H1 (cell line): Measurements from ENCODE around the gene IGF1. TPM values are rescaled to one million over a fixed set of nuclear protein-coding genes. Genes with fewer than 3 reads are reported as not detected.

Experiments used
- BACH1 ChIP-seq: IDR thresholded peaks from 2 replicates; pipeline ENCODE4 v1.6.1; 2012; ENCODE audit warnings: low read length, improper control_type of control experiment
- CBX5 ChIP-seq: fragments of 300-800, 300-1000 bp; sonication (generic); IDR thresholded peaks from 2 replicates; pipeline ENCODE4 v1.7.1; 2016; ENCODE audit warnings: antibody characterized with exemption, low read length, low read depth
- CHD7 ChIP-seq: fragments of 300-600 bp; sonication (generic); IDR thresholded peaks from 2 replicates; pipeline ENCODE4 v1.7.1; 2012; ENCODE audit warnings: low read length, moderate library complexity, mild to moderate bottlenecking, inconsistent platforms; ENCODE audit not compliant: insufficient replicate concordance
- HDAC6 ChIP-seq: IDR thresholded peaks from one replicate; pipeline ENCODE4 v1.7.1; 2012; ENCODE audit warnings: low read depth, mild to moderate bottlenecking, inconsistent platforms, low read length, moderate library complexity
- MAFK ChIP-seq: IDR thresholded peaks from 2 replicates; pipeline ENCODE4 v1.6.1; 2012; ENCODE audit warnings: low read depth, mild to moderate bottlenecking, improper control_type of control experiment, low read length
- SAP30 ChIP-seq: fragments of 300-600 bp; sonication (generic); IDR thresholded peaks from 2 replicates; pipeline ENCODE4 v1.7.1; 2012; ENCODE audit warnings: low read length, moderate library complexity, mild to moderate bottlenecking, inconsistent platforms; ENCODE audit not compliant: insufficient read depth, insufficient replicate concordance
- SP4 ChIP-seq: IDR thresholded peaks from 2 replicates; pipeline ENCODE4 v1.6.1; 2012; ENCODE audit warnings: low read length, inconsistent platforms
- TBP ChIP-seq: IDR thresholded peaks from 2 replicates; pipeline ENCODE4 v1.6.1; 2011; ENCODE audit warnings: low read depth, low read length, improper control_type of control experiment
- TCF12 ChIP-seq: IDR thresholded peaks from 2 replicates; pipeline ENCODE4 v1.6.1; 2011; ENCODE audit warnings: low read depth, mild to moderate bottlenecking, low read length
- USF2 ChIP-seq: IDR thresholded peaks from 2 replicates; pipeline ENCODE4 v1.6.1; 2011; ENCODE audit warnings: low read length, improper control_type of control experiment
- polyA plus RNA-seq, 7 experiments: library from polyadenylated mRNA; depleted of rRNA in 3 of 7; stranded (reverse) in 5 of 7; unstranded in 2 of 7; fragments of >200 nt in 5 of 7; fragments of 200-250 nt in 2 of 7; gene quantifications; 1 replicate in 5 of 7; 2 replicates in 1 of 7; 4 replicates in 1 of 7; pipeline versions ENCODE4 v1.2.1 to v1.2.3, GENCODE V29; 2011 to 2013; ENCODE audit warnings: missing spikeins in 2 of 7, mixed read lengths in 2 of 7
- total RNA-seq: library from RNA; stranded (reverse); fragmentation: NEBNext Ultra II Directional; extraction: Animal tissue kit (Norgen Biotek cat#: 25700); gene quantifications from 2 replicates; pipeline ENCODE4 v1.2.1, GENCODE V29; 2021
- TF ChIP-seq, protein P1 (sequence below): IDR thresholded peaks from 2 replicates; pipeline ENCODE4 v1.6.1; 2011; ENCODE audit warnings: low read depth, mild to moderate bottlenecking, low read length; ENCODE audit not compliant: insufficient read depth

The IGF1 gene
- total and polyA plus RNA-seq, 2 of the 8 experiments (the other 6 are each of a cell fraction or from before 2014, with no cell fraction given), result not detected

DNA sequence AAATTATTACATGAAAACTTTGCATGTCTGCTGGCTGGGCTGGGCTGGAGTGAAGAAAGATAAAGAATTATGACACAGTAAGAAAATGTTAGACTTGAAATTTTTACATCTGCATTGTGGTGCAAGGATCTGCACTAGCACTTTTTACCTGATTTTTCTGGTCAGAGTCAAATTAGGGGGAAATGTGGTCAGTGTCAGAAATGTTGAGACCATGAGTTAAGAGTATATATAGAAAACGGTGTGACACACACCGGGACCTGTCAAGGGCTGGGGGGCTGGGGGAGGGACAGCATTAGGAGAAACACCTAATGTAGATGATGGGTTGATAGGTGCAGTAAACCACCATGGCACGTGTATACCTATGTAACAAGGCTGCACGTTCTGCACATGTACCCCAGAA, 90.3 kb downstream of the IGF1 start (continued):
- no peak for TF ChIP-seq CHD7
- no peak for TF ChIP-seq TBP
- TF ChIP-seq MAFK, result no peak
- no peak for TF ChIP-seq TCF12
- no peak for TF ChIP-seq HDAC6
- TF ChIP-seq BACH1, result no peak
- TF ChIP-seq SAP30, result no peak
- no peak for TF ChIP-seq USF2
- no peak for TF ChIP-seq CBX5
- no peak for TF ChIP-seq SP4
- TF ChIP-seq, protein P1, sequence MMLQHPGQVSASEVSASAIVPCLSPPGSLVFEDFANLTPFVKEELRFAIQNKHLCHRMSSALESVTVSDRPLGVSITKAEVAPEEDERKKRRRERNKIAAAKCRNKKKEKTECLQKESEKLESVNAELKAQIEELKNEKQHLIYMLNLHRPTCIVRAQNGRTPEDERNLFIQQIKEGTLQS, result no peak
